ENCODE measurements around the gene LPCAT1. TPM values are rescaled to one million over a fixed set of nuclear protein-coding genes. Genes with fewer than 3 reads are reported as not detected.
"Not testable (repeated sequence)": the region's sequence is repeated elsewhere in the genome, so short reads cannot be mapped to it uniquely, and the experiment has no call there.

The LPCAT1 gene
- total RNA-seq, 1 donor from 2014 or later = 475 TPM

DNA sequence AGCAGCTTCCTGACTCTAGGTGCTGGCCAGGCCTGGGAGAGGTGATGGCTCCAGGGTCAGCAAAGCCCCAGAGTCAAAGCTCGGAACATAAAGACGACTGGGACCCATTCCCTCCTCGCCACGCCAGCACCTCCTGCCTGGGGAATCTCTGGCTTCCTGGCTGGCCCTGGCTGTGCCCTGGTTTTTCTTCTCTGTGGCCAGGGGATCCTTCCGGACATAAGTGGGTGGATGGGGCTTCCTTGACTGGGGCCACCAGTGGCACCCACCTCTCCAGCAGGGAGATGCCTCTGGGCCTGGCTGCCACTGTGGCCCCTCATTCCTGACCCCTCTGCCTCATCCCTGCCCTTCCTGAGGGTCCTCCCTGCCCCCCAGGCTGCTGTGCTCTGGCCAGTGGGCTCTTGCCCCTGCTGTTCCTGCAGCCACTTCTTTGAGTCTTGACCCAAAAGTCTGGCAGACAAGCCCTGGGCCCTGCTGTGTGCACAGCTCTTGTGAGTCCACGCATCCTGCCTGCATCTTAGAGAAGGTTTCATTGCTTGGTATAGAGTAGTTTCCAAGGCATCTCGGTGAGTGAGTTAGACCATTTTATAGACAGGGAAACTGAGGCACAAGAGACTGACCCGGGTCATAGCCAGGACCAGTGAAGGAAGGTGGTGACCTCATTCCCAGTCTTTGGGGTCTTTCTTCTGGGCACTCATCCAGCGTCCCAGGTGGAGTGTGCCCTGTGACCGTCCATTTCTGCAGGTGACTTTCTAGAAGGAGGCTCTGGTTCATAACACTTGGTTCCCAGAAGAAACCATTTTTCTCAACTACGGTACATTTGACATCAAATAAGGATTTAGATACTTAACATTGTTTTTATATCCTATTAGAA lies 17.3 kb upstream of the LPCAT1 start:
- intact Hi-C loops (cut with DNase I) = no loop called here
- DNase-seq = no peak

DNA sequence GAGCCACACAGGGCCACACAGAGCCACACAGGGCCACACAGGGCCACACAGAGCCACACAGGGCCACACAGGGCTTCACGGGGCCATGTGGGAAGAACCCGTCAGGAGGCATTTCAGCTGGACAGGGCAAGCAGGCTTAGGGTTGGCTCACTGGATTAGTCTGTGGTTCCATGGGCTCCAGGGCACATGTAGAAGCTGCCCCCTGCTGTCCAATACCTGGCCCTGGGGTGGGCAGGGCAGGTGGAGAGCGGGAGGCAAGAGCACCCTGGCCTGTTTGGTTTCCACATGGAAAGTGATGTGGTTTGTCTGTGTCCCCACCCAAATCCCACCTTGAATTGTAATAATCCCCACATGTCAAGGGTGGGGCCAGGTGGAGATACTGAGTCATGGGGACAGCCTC lies 16.4 kb upstream of the LPCAT1 start:
- intact Hi-C loops (cut with DNase I) = no loop called here
- Histone ChIP-seq H3K36me3 (no peaks in the 10 kb centered on the region), H3K4me3 (no peak overlapping the region), H3K9me3 (no peaks in the 10 kb centered on the region), H3K4me1 (peaks cover 44% of the 10 kb centered on the region), H3K27me3 (ENCODE audit: low read depth) (no peaks in the 10 kb centered on the region), H3K27ac (no peak overlapping the region)
- DNase-seq = peak; percentile 49
- ATAC-seq = peak; percentile 29
- TF ChIP-seq, protein P1, sequence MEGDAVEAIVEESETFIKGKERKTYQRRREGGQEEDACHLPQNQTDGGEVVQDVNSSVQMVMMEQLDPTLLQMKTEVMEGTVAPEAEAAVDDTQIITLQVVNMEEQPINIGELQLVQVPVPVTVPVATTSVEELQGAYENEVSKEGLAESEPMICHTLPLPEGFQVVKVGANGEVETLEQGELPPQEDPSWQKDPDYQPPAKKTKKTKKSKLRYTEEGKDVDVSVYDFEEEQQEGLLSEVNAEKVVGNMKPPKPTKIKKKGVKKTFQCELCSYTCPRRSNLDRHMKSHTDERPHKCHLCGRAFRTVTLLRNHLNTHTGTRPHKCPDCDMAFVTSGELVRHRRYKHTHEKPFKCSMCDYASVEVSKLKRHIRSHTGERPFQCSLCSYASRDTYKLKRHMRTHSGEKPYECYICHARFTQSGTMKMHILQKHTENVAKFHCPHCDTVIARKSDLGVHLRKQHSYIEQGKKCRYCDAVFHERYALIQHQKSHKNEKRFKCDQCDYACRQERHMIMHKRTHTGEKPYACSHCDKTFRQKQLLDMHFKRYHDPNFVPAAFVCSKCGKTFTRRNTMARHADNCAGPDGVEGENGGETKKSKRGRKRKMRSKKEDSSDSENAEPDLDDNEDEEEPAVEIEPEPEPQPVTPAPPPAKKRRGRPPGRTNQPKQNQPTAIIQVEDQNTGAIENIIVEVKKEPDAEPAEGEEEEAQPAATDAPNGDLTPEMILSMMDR (IDR thresholded peaks at IDR 0.05) = no peak

More for the DNA sequence above, 17.3 kb upstream of the LPCAT1 start:
- no peak for ATAC-seq
- Histone ChIP-seq H3K27ac (peak overlapping the region; percentile 74), H3K4me3 (no peak overlapping the region), H3K36me3 (no peaks in the 10 kb centered on the region), H3K4me1 (peaks cover 41% of the 10 kb centered on the region), H3K9me3 (no peaks in the 10 kb centered on the region), H3K27me3 (ENCODE audit: low read depth) (no peaks in the 10 kb centered on the region)
- TF ChIP-seq, protein P1 (IDR thresholded peaks at IDR 0.05) = no peak

DNA sequence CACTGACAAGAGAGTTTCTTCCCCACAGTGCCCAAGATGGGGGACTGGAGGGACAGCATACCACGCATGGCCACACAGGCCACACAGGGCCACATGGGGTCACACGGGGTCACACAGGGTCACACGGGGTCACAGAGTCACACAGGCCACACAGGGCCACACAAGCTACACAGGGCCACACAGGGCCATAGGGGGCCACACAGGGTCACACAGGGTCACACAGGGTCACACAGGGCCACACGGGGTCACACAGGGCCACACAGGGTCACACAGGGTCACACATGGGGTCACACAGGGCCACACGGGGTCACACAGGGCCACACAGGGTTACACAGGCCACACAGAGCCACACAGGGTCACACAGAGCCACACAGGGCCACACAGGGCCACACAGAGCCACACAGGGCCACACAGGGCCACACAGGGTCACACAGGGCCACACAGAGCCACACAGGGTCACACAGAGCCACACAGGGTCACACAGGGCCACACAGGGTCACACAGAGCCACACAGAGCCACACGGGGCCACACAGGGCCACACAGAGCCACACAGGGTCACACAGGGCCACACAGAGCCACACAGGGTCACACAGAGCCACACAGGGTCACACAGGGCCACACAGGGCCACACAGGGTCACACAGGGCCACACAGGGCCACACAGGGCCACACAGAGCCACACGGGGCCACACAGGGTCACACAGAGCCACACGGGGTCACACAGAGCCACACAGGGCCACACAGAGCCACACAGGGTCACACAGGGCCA lies 15.8 kb upstream of the LPCAT1 start:
- ATAC-seq = not testable (repeated sequence)

DNA sequence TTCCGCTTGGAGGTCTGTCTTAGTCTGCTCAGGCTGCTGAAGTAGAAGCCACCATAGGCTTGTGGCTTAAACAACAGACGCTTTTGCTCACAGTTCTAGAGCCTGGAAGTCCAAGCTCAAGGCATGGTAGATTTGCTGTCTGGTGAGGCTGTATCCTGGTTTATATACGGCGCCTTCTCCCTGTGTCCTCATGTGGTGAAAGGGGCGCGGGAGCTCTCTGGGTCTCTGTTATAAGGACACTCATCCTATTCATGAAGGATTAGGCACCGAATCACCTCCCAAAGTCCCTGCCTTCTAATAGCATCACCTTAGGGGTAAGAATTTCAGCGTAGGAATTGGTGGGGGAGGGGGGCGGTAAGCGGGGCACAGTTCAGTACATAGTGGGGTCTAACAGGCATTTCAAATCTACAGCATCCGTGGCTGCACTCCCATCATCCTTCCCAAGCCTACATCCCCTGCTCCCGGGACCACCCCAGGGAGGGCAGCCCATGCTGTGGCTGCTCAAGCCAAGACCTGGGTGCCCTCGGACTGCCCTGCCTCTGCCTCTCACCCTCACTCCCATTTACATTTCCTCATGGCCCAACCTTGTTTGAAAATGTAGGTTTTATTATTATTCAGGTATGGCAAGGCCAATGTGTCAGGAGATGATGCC lies 15.1 kb upstream of the LPCAT1 start:
- no peaks in the 10 kb centered on the region for H3K27me3 ChIP-seq (ENCODE audit: low read depth)
- no peak overlapping the region for H3K27ac ChIP-seq
- ATAC-seq = no peak
- H3K4me3 ChIP-seq = no peak overlapping the region
- H3K36me3 ChIP-seq = no peaks in the 10 kb centered on the region
- TF ChIP-seq, protein P1 (IDR thresholded peaks at IDR 0.05) = no peak
- H3K4me1 ChIP-seq = peaks cover 36% of the 10 kb centered on the region
- no peaks in the 10 kb centered on the region for H3K9me3 ChIP-seq
- intact Hi-C loops (cut with DNase I) = no loop called here
- DNase-seq = no peak

More for the DNA sequence above, 15.8 kb upstream of the LPCAT1 start:
- peaks cover 43% of the 10 kb centered on the region for H3K4me1 ChIP-seq
- intact Hi-C loops (cut with DNase I); H3K4me3 ChIP-seq; H3K27me3 ChIP-seq (ENCODE audit: low read depth); H3K27ac ChIP-seq; H3K36me3 ChIP-seq; DNase-seq; H3K9me3 ChIP-seq: not testable (repeated sequence)

DNA sequence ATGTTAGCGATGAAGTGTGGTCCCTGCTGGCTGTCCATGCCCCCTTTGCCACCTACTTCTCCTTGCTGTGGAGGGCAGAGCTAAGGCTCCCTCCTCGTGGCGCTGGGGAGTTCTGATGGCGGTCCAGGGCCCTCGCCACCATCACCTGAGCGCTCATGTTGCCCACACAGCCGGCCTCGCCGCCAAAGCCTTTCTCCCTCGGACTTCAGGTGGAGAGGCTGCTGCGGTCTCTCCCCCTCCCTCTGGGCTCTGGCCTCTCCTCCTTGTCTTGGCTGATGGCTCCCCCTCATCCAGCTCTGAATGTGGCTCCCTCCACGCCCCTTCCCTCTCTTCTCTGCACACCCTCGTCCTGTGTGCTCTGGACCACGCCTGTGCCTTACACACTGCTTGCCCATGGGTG lies 14.5 kb upstream of the LPCAT1 start:
- Histone ChIP-seq H3K27me3 (ENCODE audit: low read depth) (no peaks in the 10 kb centered on the region), H3K27ac (no peak overlapping the region), H3K9me3 (no peaks in the 10 kb centered on the region), H3K4me1 (peaks cover 32% of the 10 kb centered on the region), H3K36me3 (no peaks in the 10 kb centered on the region), H3K4me3 (no peak overlapping the region)
- DNase-seq (no peak), ATAC-seq (no peak)
- TF ChIP-seq, protein P1 (IDR thresholded peaks at IDR 0.05) = no peak
- intact Hi-C loops (cut with DNase I) = no loop called here

All from lower lobe of right lung (tissue), 2 donors.